Effector memory CD4-positive, alpha-beta T cell (primary cell): ENCODE results near the gene PPP2R1B.
"Not testable (repeated sequence)": the region's sequence is repeated elsewhere in the genome, so short reads cannot be mapped to it uniquely, and the experiment has no call there.

ENCODE experiments used
- DNase-seq, 3 donors: peaks; one replicate each; pipeline ENCODE4 v3.0.0-alpha.2; 2020
- H3K27ac ChIP-seq: 2 replicates; pipeline ENCODE4 v1.7.0; 2013; ENCODE audit warnings: mild to moderate bottlenecking, low read length, moderate library complexity; ENCODE audit not compliant: insufficient read depth, poor library complexity, severe bottlenecking
- H3K27me3 ChIP-seq: replicated peaks from 2 replicates; pipeline ENCODE4 v1.7.0; 2013; ENCODE audit warnings: mild to moderate bottlenecking, low read length; ENCODE audit not compliant: insufficient read depth, control insufficient read depth, poor library complexity, severe bottlenecking
- H3K36me3 ChIP-seq: 2 replicates; pipeline ENCODE4 v1.7.0; 2013; ENCODE audit warnings: mild to moderate bottlenecking, low read length, moderate library complexity; ENCODE audit not compliant: control insufficient read depth, insufficient read depth
- H3K4me1 ChIP-seq: 2 replicates; pipeline ENCODE4 v1.7.0; 2013; ENCODE audit warnings: low read length, mild to moderate bottlenecking; ENCODE audit not compliant: control insufficient read depth, insufficient read depth, poor library complexity, severe bottlenecking
- H3K4me3 ChIP-seq: 2 replicates; pipeline ENCODE4 v1.7.0; 2013; ENCODE audit warnings: low read length, low read depth, mild to moderate bottlenecking; ENCODE audit not compliant: insufficient read depth, poor library complexity, severe bottlenecking
- H3K9me3 ChIP-seq: 2 replicates; pipeline ENCODE4 v1.7.0; 2013; ENCODE audit warnings: mild to moderate bottlenecking, low read length, moderate library complexity; ENCODE audit not compliant: control insufficient read depth

The PPP2R1B gene

GRCh38 chr11:111771205-111771604 lies 5.0 kb upstream of the PPP2R1B start:
- not testable (repeated sequence) for H3K27me3 ChIP-seq, H3K4me3 ChIP-seq, H3K27ac ChIP-seq, H3K36me3 ChIP-seq, H3K9me3 ChIP-seq, H3K4me1 ChIP-seq, DNase-seq

- Histone ChIP-seq H3K27me3 (no peaks in the 10 kb centered on the region), H3K9me3 (no peaks in the 10 kb centered on the region), H3K4me3 (no peak overlapping the region), H3K4me1 (no peaks in the 10 kb centered on the region), H3K36me3 (no peaks in the 10 kb centered on the region), H3K27ac (no peak overlapping the region)
- no peak for DNase-seq
These were observed 4.5 kb upstream of the PPP2R1B start for GRCh38 chr11:111770581-111771134.

GRCh38 chr11:111766834-111767142 lies 599 bp upstream of the PPP2R1B start:
- peak overlapping the region; percentile 74 for H3K27ac ChIP-seq
- H3K4me3 ChIP-seq: peak overlapping the region; percentile 91
- peaks cover 6% of the 10 kb centered on the region for H3K36me3 ChIP-seq
- no peak for DNase-seq
- H3K4me1 ChIP-seq: no peaks in the 10 kb centered on the region
- H3K27me3 ChIP-seq: no peaks in the 10 kb centered on the region
- H3K9me3 ChIP-seq: no peaks in the 10 kb centered on the region

- Histone ChIP-seq H3K9me3 (no peaks in the 10 kb centered on the region), H3K36me3 (peaks cover 19% of the 10 kb centered on the region), H3K4me1 (no peaks in the 10 kb centered on the region), H3K4me3 (peak overlapping the region; percentile 91), H3K27ac (peak overlapping the region; percentile 74), H3K27me3 (no peaks in the 10 kb centered on the region)
- DNase-seq: no peak
These were observed 737 bp downstream of the PPP2R1B start for GRCh38 chr11:111765320-111765983.

GRCh38 chr11:111764621-111765020 lies 1.6 kb downstream of the PPP2R1B start:
- Histone ChIP-seq H3K27ac (no peak overlapping the region), H3K4me3 (no peak overlapping the region)

GRCh38 chr11:111762981-111763643 lies 3.1 kb downstream of the PPP2R1B start:
- DNase-seq: no peak
- Histone ChIP-seq H3K36me3 (peaks cover 37% of the 10 kb centered on the region), H3K27ac (no peak overlapping the region)

More at GRCh38 chr11:111764621-111765020, 1.6 kb downstream of the PPP2R1B start:
- Histone ChIP-seq H3K27me3 (no peaks in the 10 kb centered on the region), H3K36me3 (peaks cover 27% of the 10 kb centered on the region), H3K4me1 (no peaks in the 10 kb centered on the region), H3K9me3 (no peaks in the 10 kb centered on the region)
- DNase-seq: no peak

GRCh38 chr11:111762526-111762925 lies 3.7 kb downstream of the PPP2R1B start:
- no peak for DNase-seq
- H3K4me3 ChIP-seq: no peak overlapping the region
- H3K4me1 ChIP-seq: no peaks in the 10 kb centered on the region
- H3K27me3 ChIP-seq: no peaks in the 10 kb centered on the region
- H3K27ac ChIP-seq: no peak overlapping the region
- H3K9me3 ChIP-seq: no peaks in the 10 kb centered on the region
- peaks cover 40% of the 10 kb centered on the region for H3K36me3 ChIP-seq

More at GRCh38 chr11:111762981-111763643, 3.1 kb downstream of the PPP2R1B start:
- Histone ChIP-seq H3K27me3 (no peaks in the 10 kb centered on the region), H3K9me3 (no peaks in the 10 kb centered on the region), H3K4me1 (no peaks in the 10 kb centered on the region), H3K4me3 (no peak overlapping the region)

GRCh38 chr11:111761036-111761435 lies 5.2 kb downstream of the PPP2R1B start:
- H3K27me3 ChIP-seq: no peaks in the 10 kb centered on the region
- H3K27ac ChIP-seq: no peak overlapping the region
- H3K36me3 ChIP-seq: peaks cover 40% of the 10 kb centered on the region
- no peaks in the 10 kb centered on the region for H3K9me3 ChIP-seq
- no peak overlapping the region for H3K4me3 ChIP-seq
- no peak for DNase-seq
- no peaks in the 10 kb centered on the region for H3K4me1 ChIP-seq

GRCh38 chr11:111759778-111760407 lies 6.3 kb downstream of the PPP2R1B start:
- Histone ChIP-seq H3K4me3 (no peak overlapping the region), H3K36me3 (peaks cover 45% of the 10 kb centered on the region), H3K27ac (no peak overlapping the region), H3K27me3 (no peaks in the 10 kb centered on the region), H3K9me3 (no peaks in the 10 kb centered on the region), H3K4me1 (no peaks in the 10 kb centered on the region)
- DNase-seq: no peak

- no peak overlapping the region for H3K4me3 ChIP-seq
- DNase-seq: no peak
- no peaks in the 10 kb centered on the region for H3K9me3 ChIP-seq
- no peak overlapping the region for H3K27ac ChIP-seq
- peaks cover 50% of the 10 kb centered on the region for H3K36me3 ChIP-seq
- H3K4me1 ChIP-seq: no peaks in the 10 kb centered on the region
- H3K27me3 ChIP-seq: no peaks in the 10 kb centered on the region
These were observed 6.8 kb downstream of the PPP2R1B start for GRCh38 chr11:111759376-111759775.
